Lower leg skin (tissue), 4 donors: ENCODE measurements around the gene ARHGAP27. TPM values are rescaled to one million over a fixed set of nuclear protein-coding genes. Genes with fewer than 3 reads are reported as not detected.

Experiments used
- DNase-seq, 2 donors: peaks; one replicate each; pipeline ENCODE4 v3.0.0-alpha.2; 2019; ENCODE audit warnings: low spot score in 2 of 2
- H3K4me3 ChIP-seq: fragments of 200-600 bp; sonication (generic); 2 replicates; pipeline ENCODE4 v1.5.1; 2017; ENCODE audit warnings: mild to moderate bottlenecking, low read depth; ENCODE audit not compliant: poor library complexity, severe bottlenecking
- CTCF ChIP-seq, 3 donors: fragments of 450-650 bp; IDR thresholded peaks; one replicate each; pipeline ENCODE4 v1.5.1; 2016; ENCODE audit warnings: antibody characterized with exemption in 3 of 3, mild to moderate bottlenecking in 3 of 3, moderate library complexity in 2 of 3
- POLR2A ChIP-seq, 2 donors: fragments of 450-650 bp; IDR thresholded peaks; one replicate each; pipeline ENCODE4 v1.6.1; 2016 to 2017; ENCODE audit warnings: antibody characterized with exemption in 2 of 2, mild to moderate bottlenecking in 1 of 2, moderate library complexity in 1 of 2
- WGBS, 2 donors: methylation state at CpG; one replicate each; pipeline ENCODE4 v1.1.5; 2018; 5-methylcytosine and 5-hydroxymethylcytosine counted together
- intact Hi-C: fragments of 100-400 bp; cut with DNase I; formaldehyde crosslinking; loops from one replicate; pipeline ENCODE4 v1.15.0; 2023; ENCODE audit warnings: low total_unique reads
- total RNA-seq, 4 donors: library from RNA; depleted of rRNA; stranded (reverse); fragments of >200 nt; gene quantifications; one replicate each; pipeline ENCODE4 v1.1.0, GENCODE V29; 2016

Gene ARHGAP27
- total RNA-seq, 4 donors from 2014 or later = 58.5 to 84.4 (median 68.2) TPM

GRCh38 chr17:45368651-45369050, 64.0 kb downstream of the ARHGAP27 start:
- TF ChIP-seq POLR2A (IDR thresholded peaks at IDR 0.05) = no peak
- no peak for TF ChIP-seq CTCF (IDR thresholded peaks at IDR 0.05)
- intact Hi-C loops = no loop called here
- no peak for DNase-seq
- H3K4me3 ChIP-seq = no peak overlapping the region

GRCh38 chr17:45367216-45367615, 65.5 kb downstream of the ARHGAP27 start:
- H3K4me3 ChIP-seq = no peak overlapping the region
- 90 to 93% methylated on average over 7 of the region's 7 CpGs for WGBS, 2 donors
- TF ChIP-seq POLR2A (IDR thresholded peaks at IDR 0.05) (no peak), CTCF (IDR thresholded peaks at IDR 0.05) (no peak)
- intact Hi-C loops = no loop called here
- DNase-seq = peak in 1 of 2 donors; percentile 75

- DNase-seq = peak in 1 of 2 donors; percentile 72
- no peak overlapping the region for H3K4me3 ChIP-seq
- WGBS, 2 donors = 69 to 76% methylated on average over 6 of the region's 6 CpGs
- TF ChIP-seq POLR2A (IDR thresholded peaks at IDR 0.05) (no peak), CTCF (IDR thresholded peaks at IDR 0.05) (no peak)
- intact Hi-C loops = no loop called here
Measured at GRCh38 chr17:45366691-45367090, 66.0 kb downstream of the ARHGAP27 start.

- DNase-seq = peak in 1 of 2 donors; percentile 8
- TF ChIP-seq CTCF (IDR thresholded peaks at IDR 0.05) (no peak), POLR2A (IDR thresholded peaks at IDR 0.05) (no peak)
- intact Hi-C loops = no loop called here
- no peak overlapping the region for H3K4me3 ChIP-seq
- WGBS, 2 donors = 54 to 84% methylated on average over 3 of the region's 3 CpGs
Measured at GRCh38 chr17:45366049-45366448, 66.6 kb downstream of the ARHGAP27 start.

- DNase-seq = peak in 1 of 2 donors; percentile 84
Measured at GRCh38 chr17:45364531-45365390, 67.9 kb downstream of the ARHGAP27 start.

More at GRCh38 chr17:45364531-45365390, 67.9 kb downstream of the ARHGAP27 start:
- WGBS, 2 donors = 70 to 74% methylated on average over 17 of the region's 17 CpGs
- intact Hi-C loops = no loop called here
- no peak overlapping the region for H3K4me3 ChIP-seq
- no peak for TF ChIP-seq POLR2A (IDR thresholded peaks at IDR 0.05)
- TF ChIP-seq CTCF (IDR thresholded peaks at IDR 0.05) = no peak
